NCI-H82 treated with DMSO at 0.1 percent for 48 hours (cell line): Measurements from ENCODE around the gene CRLF3.
"Not testable (repeated sequence)": the region's sequence is repeated elsewhere in the genome, so short reads cannot be mapped to it uniquely, and the experiment has no call there.

Experiments used
- DNase-seq: peaks from one replicate; lab custom pipeline; 2025; ENCODE audit not compliant: unreplicated experiment; lab: John Stamatoyannopoulos, UW

Gene CRLF3

DNA sequence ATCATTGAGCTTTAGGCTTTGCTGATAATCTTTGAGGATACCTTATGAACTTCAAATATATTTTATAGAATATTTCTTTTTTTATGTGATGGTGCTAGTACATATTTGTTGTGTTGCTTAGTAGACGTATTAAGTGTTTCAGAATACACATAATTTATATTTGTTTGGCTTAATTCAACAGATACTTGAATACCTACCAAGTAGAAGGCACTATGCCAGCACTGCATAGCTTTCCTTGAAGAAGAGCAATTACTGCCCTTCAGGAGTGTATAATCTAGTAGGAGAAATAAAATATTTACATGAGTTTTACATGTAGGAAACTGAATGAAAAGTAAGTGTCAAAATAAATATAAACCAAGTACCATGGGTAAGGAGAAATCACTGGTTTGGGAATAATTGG lies 81.8 kb downstream of the CRLF3 start:
- not testable (repeated sequence) for DNase-seq

DNA sequence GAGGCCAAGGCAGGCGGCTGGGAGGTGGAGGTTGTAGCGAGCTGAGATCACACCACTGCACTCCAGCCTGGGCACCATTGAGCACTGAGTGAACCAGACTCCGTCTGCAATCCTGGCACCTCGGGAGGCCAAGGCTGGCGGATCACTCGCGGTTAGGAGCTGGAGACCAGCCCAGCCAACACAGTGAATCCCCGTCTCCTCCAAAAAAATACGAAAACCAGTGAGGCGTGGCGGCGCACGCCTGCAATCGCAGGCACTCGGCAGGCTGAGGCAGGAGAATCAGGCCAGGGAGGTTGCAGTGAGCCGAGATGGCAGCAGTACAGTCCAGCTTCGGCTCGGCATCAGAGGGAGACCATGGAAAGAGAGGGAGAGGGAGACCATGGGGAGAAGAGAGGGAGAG lies 88.1 kb downstream of the CRLF3 start:
- DNase-seq: not testable (repeated sequence)

DNA sequence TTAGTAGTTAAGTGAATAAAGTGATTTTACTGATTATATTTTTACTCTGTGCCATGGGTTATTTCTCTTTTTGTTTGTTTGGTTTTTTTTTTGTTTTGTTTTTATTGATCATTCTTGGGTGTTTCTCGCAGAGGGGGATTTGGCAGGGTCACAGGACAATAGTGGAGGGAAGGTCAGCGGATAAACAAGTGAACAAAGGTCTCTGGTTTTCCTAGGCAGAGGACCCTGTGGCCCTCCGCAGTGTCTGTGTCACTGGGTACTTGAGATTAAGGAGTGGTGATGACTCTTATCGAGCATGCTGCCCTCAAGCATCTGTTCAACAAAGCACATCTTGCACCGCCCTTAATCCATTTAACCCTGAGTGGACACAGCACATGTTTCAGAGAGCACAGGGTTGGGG lies 88.8 kb downstream of the CRLF3 start:
- DNase-seq: not testable (repeated sequence)

DNA sequence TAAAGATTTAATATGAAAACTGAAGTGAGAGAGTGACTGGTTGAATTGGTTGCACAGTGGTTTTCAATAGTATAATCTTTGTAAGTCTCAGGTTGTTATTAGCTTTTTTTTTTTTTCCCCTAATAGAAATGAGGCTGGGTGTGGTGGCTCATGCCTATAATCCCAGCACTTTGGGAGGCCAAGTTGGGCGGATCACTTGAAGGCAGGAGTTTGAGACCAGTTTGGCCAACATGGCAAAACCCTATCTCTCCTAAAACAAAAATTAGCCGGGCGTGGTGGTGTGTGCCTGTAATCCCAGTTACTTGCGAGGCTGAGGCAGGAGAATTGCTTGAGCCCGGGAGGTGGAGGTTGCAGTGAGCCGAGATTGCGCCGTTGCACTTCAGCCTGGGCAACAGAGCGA lies 89.3 kb downstream of the CRLF3 start:
- DNase-seq: not testable (repeated sequence)

DNA sequence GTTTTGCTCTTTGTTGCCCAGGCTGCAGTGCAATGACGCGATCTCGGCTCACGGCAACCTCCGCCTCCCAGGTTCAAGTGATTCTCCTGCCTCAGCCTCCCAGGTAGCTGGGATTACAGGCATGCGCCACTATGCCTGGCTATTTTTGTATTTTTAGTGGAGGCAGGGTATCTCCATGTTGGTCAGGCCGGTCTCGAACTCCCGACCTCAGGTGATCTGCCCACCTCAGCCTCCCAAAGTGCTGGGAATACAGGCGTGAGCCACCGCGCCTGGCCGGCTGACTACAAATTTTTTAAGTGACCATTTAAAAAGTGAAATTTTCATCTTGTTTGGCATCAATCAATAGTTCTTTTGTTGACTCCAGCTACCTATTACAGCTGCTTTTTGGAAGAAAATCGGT lies 90.3 kb downstream of the CRLF3 start:
- DNase-seq: not testable (repeated sequence)
